PC-3 (cell line): Measurements from ENCODE around the gene CACNA1C. TPM values are rescaled to one million over a fixed set of nuclear protein-coding genes. Genes with fewer than 3 reads are reported as not detected.

Experiments used
- ATAC-seq: fragments of 200-7000 bp; cut with Tn5 transposase; 2 replicates; pipeline ENCODE4 v1.9.1; 2020; ENCODE audit warnings: mild to moderate bottlenecking, moderate library complexity
- BruUV-seq: library from RNA; stranded (reverse); fragments of 400-500 nt; replicated peaks from 2 replicates; lab custom pipeline; 2021; lab: Mats Ljungman, UMichigan
- CTCF ChIA-PET: fragments of 300-600 bp; sonication (Branson Sonifier 250); formaldehyde crosslinking; loops from one replicate; lab custom pipeline; 2022; ENCODE audit warnings: antibody characterized with exemption; lab: Charles Lee
- POLR2A ChIA-PET: fragments of 300-600 bp; sonication (Branson Sonifier 250); formaldehyde crosslinking; loops from one replicate; lab custom pipeline; 2022; ENCODE audit warnings: antibody characterized with exemption; ENCODE audit not compliant: unreplicated experiment; lab: Charles Lee
- DNase-seq: peaks from one replicate; pipeline ENCODE4 v3.0.0-alpha.2; 2015
- H2AFZ ChIP-seq: fragments of 300-600 bp; sonication (generic); 2 replicates; pipeline ENCODE4 v1.6.0; 2016; ENCODE audit warnings: antibody characterized with exemption, low read length
- H3F3A ChIP-seq: fragments of 300-600 bp; sonication (generic); one replicate; pipeline ENCODE4 v1.6.0; 2017; ENCODE audit warnings: antibody characterized with exemption, low read length, control low read depth, mild to moderate bottlenecking; ENCODE audit not compliant: unreplicated experiment
- H3K27ac ChIP-seq: fragments of 300-600 bp; sonication (generic); 2 replicates; pipeline ENCODE4 v1.5.1; 2016; ENCODE audit warnings: mild to moderate bottlenecking, low read length
- H3K27me3 ChIP-seq: fragments of 300-600 bp; sonication (generic); 2 replicates; pipeline ENCODE4 v1.6.1; 2016; ENCODE audit warnings: low read length, mixed read lengths
- H3K36me3 ChIP-seq: fragments of 300-600 bp; sonication (generic); 2 replicates; pipeline ENCODE4 v1.6.1; 2016; ENCODE audit warnings: low read depth, mixed run types, low read length, mixed read lengths
- H3K4me1 ChIP-seq: fragments of 300-600 bp; sonication (generic); 2 replicates; pipeline ENCODE4 v1.5.1; 2016; ENCODE audit warnings: low read length; ENCODE audit not compliant: insufficient read depth
- H3K4me2 ChIP-seq: fragments of 300-600 bp; sonication (generic); 2 replicates; pipeline ENCODE4 v1.6.0; 2016; ENCODE audit warnings: low read length
- H3K4me3 ChIP-seq: fragments of 300-600 bp; sonication (generic); 2 replicates; pipeline ENCODE4 v1.5.1; 2016; ENCODE audit warnings: mild to moderate bottlenecking, low read length, mixed read lengths
- H3K79me2 ChIP-seq: fragments of 300-600 bp; sonication (generic); 2 replicates; pipeline ENCODE4 v1.6.1; 2017; ENCODE audit warnings: low read length, mixed read lengths
- H3K9ac ChIP-seq: fragments of 300-600 bp; sonication (generic); 2 replicates; pipeline ENCODE4 v1.6.0; 2016; ENCODE audit warnings: mild to moderate bottlenecking, low read length
- H3K9me2 ChIP-seq: fragments of 300-600 bp; sonication (generic); replicated peaks from 2 replicates; pipeline ENCODE4 v1.6.1; 2016; ENCODE audit warnings: mixed run types, low read length, mixed read lengths
- H3K9me3 ChIP-seq: fragments of 300-600 bp; sonication (generic); 2 replicates; pipeline ENCODE4 v1.6.1; 2016; ENCODE audit warnings: low read length, mixed read lengths
- H4K20me1 ChIP-seq: fragments of 300-600 bp; sonication (generic); 2 replicates; pipeline ENCODE4 v1.6.1; 2016; ENCODE audit warnings: low read length, mixed read lengths
- EZH2 ChIP-seq: fragments of 300-600 bp; sonication (generic); IDR thresholded peaks from one replicate; pipeline ENCODE4 v1.6.1; 2017; ENCODE audit warnings: antibody characterized with exemption, mild to moderate bottlenecking, low read length; ENCODE audit not compliant: unreplicated experiment
- EZH2phosphoT487 ChIP-seq: fragments of 300-600 bp; sonication (generic); IDR thresholded peaks from 2 replicates; pipeline ENCODE4 v1.6.1; 2018; ENCODE audit warnings: mild to moderate bottlenecking, antibody characterized with exemption, low read length, borderline replicate concordance
- intact Hi-C: fragments of 100-400 bp; cut with micrococcal nuclease; formaldehyde crosslinking; loops from 2 replicates; pipeline ENCODE4 v1.9.0; 2023
- total RNA-seq: library from RNA; depleted of rRNA; stranded (reverse); fragments of >200 nt; gene quantifications from 2 replicates; pipeline ENCODE4 v1.2.3, GENCODE V29; 2014
- TF ChIP-seq, protein P1 (sequence below): fragments of 300-600 bp; sonication (generic); conservative IDR thresholded peaks from 2 replicates; pipeline ENCODE4 v1.5.1; 2017; ENCODE audit warnings: antibody characterized with exemption, low read depth, mild to moderate bottlenecking, low read length

The CACNA1C gene
- total RNA-seq, 1 experiment from 2014 or later = not detected

- no peak for TF ChIP-seq EZH2phosphoT487
- TF ChIP-seq, protein P1, sequence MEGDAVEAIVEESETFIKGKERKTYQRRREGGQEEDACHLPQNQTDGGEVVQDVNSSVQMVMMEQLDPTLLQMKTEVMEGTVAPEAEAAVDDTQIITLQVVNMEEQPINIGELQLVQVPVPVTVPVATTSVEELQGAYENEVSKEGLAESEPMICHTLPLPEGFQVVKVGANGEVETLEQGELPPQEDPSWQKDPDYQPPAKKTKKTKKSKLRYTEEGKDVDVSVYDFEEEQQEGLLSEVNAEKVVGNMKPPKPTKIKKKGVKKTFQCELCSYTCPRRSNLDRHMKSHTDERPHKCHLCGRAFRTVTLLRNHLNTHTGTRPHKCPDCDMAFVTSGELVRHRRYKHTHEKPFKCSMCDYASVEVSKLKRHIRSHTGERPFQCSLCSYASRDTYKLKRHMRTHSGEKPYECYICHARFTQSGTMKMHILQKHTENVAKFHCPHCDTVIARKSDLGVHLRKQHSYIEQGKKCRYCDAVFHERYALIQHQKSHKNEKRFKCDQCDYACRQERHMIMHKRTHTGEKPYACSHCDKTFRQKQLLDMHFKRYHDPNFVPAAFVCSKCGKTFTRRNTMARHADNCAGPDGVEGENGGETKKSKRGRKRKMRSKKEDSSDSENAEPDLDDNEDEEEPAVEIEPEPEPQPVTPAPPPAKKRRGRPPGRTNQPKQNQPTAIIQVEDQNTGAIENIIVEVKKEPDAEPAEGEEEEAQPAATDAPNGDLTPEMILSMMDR = no peak
- TF ChIP-seq EZH2 = no peak
- H3K4me1 ChIP-seq = peaks cover 47% of the 10 kb centered on the region
- no peak overlapping the region for H3K4me3 ChIP-seq
- peaks cover 3% of the 10 kb centered on the region; the same call in 1 of the 2 replicates for H3K27me3 ChIP-seq
- H4K20me1 ChIP-seq = no peaks in the 10 kb centered on the region
- ChIA-PET POLR2A (no interaction called here), CTCF (no interaction called here)
- H3K27ac ChIP-seq = peak overlapping the region; percentile 89; the same call in 1 of the 2 replicates
- no TSS peak for BruUV-seq
- intact Hi-C loops = no loop called here
- DNase-seq = no peak
- H3K4me2 ChIP-seq = peak overlapping the region; percentile 78
- H3K9me3 ChIP-seq = no peaks in the 10 kb centered on the region
- H3F3A ChIP-seq = no peaks in the 10 kb centered on the region
- H3K36me3 ChIP-seq = no peaks in the 10 kb centered on the region
- no peak overlapping the region for H3K9ac ChIP-seq
- no peaks in the 10 kb centered on the region for H3K79me2 ChIP-seq
- H2AFZ ChIP-seq = no peak overlapping the region
- no peaks in the 10 kb centered on the region for H3K9me2 ChIP-seq
- ATAC-seq = no peak
These were observed 282.7 kb downstream of the CACNA1C start for GRCh38 chr12:2335513-2335912.

DNA sequence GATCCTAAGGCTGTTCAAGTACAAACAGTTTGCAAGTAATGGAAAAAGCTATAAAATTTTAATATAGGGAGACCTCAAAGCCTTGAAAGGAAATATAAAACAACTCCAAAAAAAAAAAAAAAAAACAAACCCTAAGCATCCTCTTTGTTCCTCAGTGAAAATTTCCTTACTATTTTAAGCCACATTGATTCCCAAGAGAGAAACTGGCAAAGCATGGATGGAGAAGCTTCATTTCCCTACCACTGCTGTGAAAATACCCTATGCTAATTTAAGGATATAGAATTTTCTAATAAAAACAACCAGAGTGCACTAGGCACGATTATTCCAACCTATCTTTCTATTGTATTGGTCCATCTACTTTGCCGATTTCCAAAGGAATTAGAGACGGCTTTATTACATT is 283.1 kb downstream of the CACNA1C start:
- Histone ChIP-seq H3K79me2 (no peaks in the 10 kb centered on the region), H3K9me3 (no peaks in the 10 kb centered on the region), H3F3A (no peaks in the 10 kb centered on the region), H3K9ac (no peak overlapping the region), H3K4me1 (peaks cover 47% of the 10 kb centered on the region), H3K36me3 (no peaks in the 10 kb centered on the region), H2AFZ (no peak overlapping the region), H3K4me3 (peak overlapping the region; percentile 50), H3K4me2 (peak overlapping the region; percentile 78), H3K27ac (peak overlapping the region; percentile 89), H3K27me3 (no peaks in the 10 kb centered on the region), H4K20me1 (no peaks in the 10 kb centered on the region), H3K9me2 (no peaks in the 10 kb centered on the region)
- DNase-seq = no peak
- ATAC-seq = no peak
- POLR2A ChIA-PET = no interaction called here
- no TSS peak for BruUV-seq
- CTCF ChIA-PET = no interaction called here
- no peak for TF ChIP-seq EZH2
- TF ChIP-seq, protein P1 = no peak
- TF ChIP-seq EZH2phosphoT487 = no peak
- intact Hi-C loops = no loop called here

- no TSS peak for BruUV-seq
These were observed 283.6 kb downstream of the CACNA1C start for GRCh38 chr12:2336409-2336829.

More at GRCh38 chr12:2336409-2336829, 283.6 kb downstream of the CACNA1C start:
- H3F3A ChIP-seq = no peaks in the 10 kb centered on the region
- peak overlapping the region; percentile 50 for H3K4me3 ChIP-seq
- H3K9ac ChIP-seq = peak overlapping the region; percentile 36; the same call in 1 of the 2 replicates
- H3K9me2 ChIP-seq = no peaks in the 10 kb centered on the region
- ChIA-PET CTCF (no interaction called here), POLR2A (no interaction called here)
- peak overlapping the region; percentile 78 for H3K4me2 ChIP-seq
- DNase-seq = peak; percentile 84
- no peaks in the 10 kb centered on the region for H4K20me1 ChIP-seq
- no peaks in the 10 kb centered on the region for H3K9me3 ChIP-seq
- peak overlapping the region; percentile 66 for H2AFZ ChIP-seq
- peak overlapping the region; percentile 89 for H3K27ac ChIP-seq
- intact Hi-C loops = no loop called here
- H3K4me1 ChIP-seq = peaks cover 47% of the 10 kb centered on the region
- peak; percentile 72 for ATAC-seq
- no peaks in the 10 kb centered on the region for H3K36me3 ChIP-seq
- TF ChIP-seq, protein P1 = no peak
- TF ChIP-seq EZH2 (no peak), EZH2phosphoT487 (no peak)
- H3K79me2 ChIP-seq = no peaks in the 10 kb centered on the region
- H3K27me3 ChIP-seq = no peaks in the 10 kb centered on the region
